Endothelial cell of umbilical vein (primary cell): Measurements from ENCODE around the gene MDGA2. TPM values are rescaled to one million over a fixed set of nuclear protein-coding genes. Genes with fewer than 3 reads are reported as not detected.

Source experiments
- BruUV-seq: library from RNA; stranded (reverse); fragments of 400-500 nt; replicated peaks from 2 replicates; lab custom pipeline; 2021; lab: Mats Ljungman, UMichigan
- CTCF ChIA-PET: fragments of 300-600, 350-600 bp; sonication (Branson Sonifier 250); formaldehyde crosslinking; loops from one replicate; lab custom pipeline; 2021; ENCODE audit warnings: antibody characterized with exemption, inconsistent platforms; lab: Charles Lee
- POLR2A ChIA-PET: fragments of 300-600, 350-600 bp; sonication (Branson Sonifier 250); formaldehyde crosslinking; loops from one replicate; lab custom pipeline; 2021; ENCODE audit warnings: antibody characterized with exemption, inconsistent platforms; lab: Charles Lee
- DNase-seq: peaks from one replicate; pipeline ENCODE4 v3.0.0-alpha.2; 2011; ENCODE audit warnings: low read depth, low spot score
- FAIRE-seq: peaks from 2 replicates; lab custom pipeline; 2011; peaks lifted over from hg19 to GRCh38; lab: Jason Lieb, UNC
- H2AFZ ChIP-seq: 2 replicates; pipeline ENCODE4 v1.6.0; 2012; ENCODE audit warnings: low read depth, low read length, control low read depth, inconsistent platforms
- H3K27ac ChIP-seq: 2 replicates; pipeline ENCODE4 v1.5.1; 2011; ENCODE audit warnings: low read depth, mild to moderate bottlenecking, control low read depth, low read length, moderate library complexity; ENCODE audit not compliant: insufficient read depth
- H3K27me3 ChIP-seq, 2 experiments: 2 replicates each; pipeline versions ENCODE4 v1.6.0 to v1.6.1; 2011; ENCODE audit warnings: low read length in 2 of 2, mixed read lengths in 1 of 2; ENCODE audit not compliant: control insufficient read depth in 2 of 2, insufficient read depth in 2 of 2
- H3K36me3 ChIP-seq, 2 experiments: 2 replicates in 1 of 2; 3 replicates in 1 of 2; pipeline ENCODE4 v1.5.1; 2011; ENCODE audit warnings: low read length in 2 of 2, mild to moderate bottlenecking in 1 of 2, moderate library complexity in 1 of 2; ENCODE audit not compliant: control insufficient read depth in 2 of 2, insufficient read depth in 2 of 2; ENCODE audit errors: extremely low read depth in 1 of 2
- H3K4me1 ChIP-seq: 3 replicates; pipeline ENCODE4 v1.5.1; 2011; ENCODE audit warnings: mild to moderate bottlenecking, low read length; ENCODE audit not compliant: control insufficient read depth, insufficient read depth; ENCODE audit errors: extremely low read depth
- H3K4me2 ChIP-seq: 2 replicates; pipeline ENCODE4 v1.6.1; 2011; ENCODE audit warnings: low read length, control low read depth, mixed read lengths; ENCODE audit not compliant: insufficient read depth
- H3K4me3 ChIP-seq, 3 experiments: fragments of 200-600 bp in 1 of 3; sonication (generic), shearing (Covaris generic) in 1 of 3; replicated peaks in 1 of 3; 2 replicates each; pipeline ENCODE4 v1.5.1; 2011 to 2016; ENCODE audit warnings: control low read depth in 3 of 3, low read length in 3 of 3, mild to moderate bottlenecking in 2 of 3, inconsistent platforms in 1 of 3, low read depth in 1 of 3, moderate library complexity in 1 of 3; ENCODE audit not compliant: insufficient read depth in 1 of 3
- H3K79me2 ChIP-seq: 2 replicates; pipeline ENCODE4 v1.6.0; 2012; ENCODE audit warnings: low read length, inconsistent platforms; ENCODE audit not compliant: control insufficient read depth, insufficient read depth
- H3K9ac ChIP-seq: replicated peaks from 2 replicates; pipeline ENCODE3; 2011; ENCODE audit warnings: low read length, control low read depth; ENCODE audit not compliant: insufficient read depth; ENCODE audit errors: extremely low read depth
- H3K9me1 ChIP-seq: replicated peaks from 3 replicates; pipeline ENCODE4 v1.6.0; 2011; ENCODE audit warnings: mild to moderate bottlenecking, low read length; ENCODE audit not compliant: control insufficient read depth, insufficient read depth; ENCODE audit errors: extremely low read depth
- H3K9me3 ChIP-seq: replicated peaks from 2 replicates; pipeline ENCODE4 v1.5.1; 2012; ENCODE audit warnings: low read length, inconsistent platforms; ENCODE audit not compliant: control insufficient read depth, insufficient read depth
- H4K20me1 ChIP-seq: replicated peaks from 2 replicates; pipeline ENCODE3; 2011; ENCODE audit warnings: mild to moderate bottlenecking, low read length; ENCODE audit not compliant: control insufficient read depth, insufficient read depth; ENCODE audit errors: extremely low read depth
- EZH2 ChIP-seq: IDR thresholded peaks from 2 replicates; pipeline ENCODE4 v1.6.1; 2012; ENCODE audit warnings: borderline replicate concordance, low read depth, mild to moderate bottlenecking, moderate library complexity, low read length, inconsistent platforms; ENCODE audit not compliant: severe bottlenecking
- FOS ChIP-seq: IDR thresholded peaks from 2 replicates; pipeline ENCODE4 v1.6.1; 2011; ENCODE audit warnings: mild to moderate bottlenecking, low read length, moderate library complexity, borderline replicate concordance; ENCODE audit not compliant: insufficient read depth
- GATA2 ChIP-seq: IDR thresholded peaks from 2 replicates; pipeline ENCODE4 v1.7.0; 2011; ENCODE audit warnings: low read depth, mild to moderate bottlenecking, moderate library complexity, mixed read lengths, low read length; ENCODE audit not compliant: insufficient read length, insufficient read depth
- JUN ChIP-seq: IDR thresholded peaks from 2 replicates; pipeline ENCODE4 v1.6.1; 2011; ENCODE audit warnings: borderline replicate concordance, low read depth; ENCODE audit not compliant: insufficient read length, insufficient read depth
- MAX ChIP-seq: IDR thresholded peaks from 2 replicates; pipeline ENCODE4 v1.6.1; 2011; ENCODE audit not compliant: insufficient read depth, insufficient read length
- MYC ChIP-seq: IDR thresholded peaks from one replicate; pipeline ENCODE4 v1.6.1; 2011; ENCODE audit warnings: mild to moderate bottlenecking, low read depth, low read length
- dilution Hi-C: fragments of 300-500 bp; cut with MboI; formaldehyde crosslinking; loops from one replicate; pipeline ENCODE4 v1.15.0; 2019; ENCODE audit warnings: low sequenced_read_pairs; ENCODE audit not compliant: extremely low pct_ligation_motif_present
- intact Hi-C: fragments of 100-400 bp; cut with micrococcal nuclease; formaldehyde crosslinking; loops from one replicate; pipeline ENCODE4 v1.10.0; 2022
- polyA plus RNA-seq, 4 experiments: library from polyadenylated mRNA; depleted of rRNA in 3 of 4; stranded (reverse) in 3 of 4; unstranded in 1 of 4; fragments of >200 nt; gene quantifications; 2 replicates each; pipeline versions ENCODE4 v1.2.1 to v1.2.3, GENCODE V29; 2011 to 2012; ENCODE audit warnings: missing spikeins in 1 of 4
- total RNA-seq: library from RNA; stranded (reverse); gene quantifications from 2 replicates; pipeline ENCODE4 v1.2.3, GENCODE V29; 2021
- TF ChIP-seq, protein P1 (sequence below), 2 donors: IDR thresholded peaks; 1 replicate in 1 of 2; 2 replicates in 1 of 2; pipeline ENCODE4 v1.5.1; 2011; ENCODE audit warnings: low read length in 2 of 2, mild to moderate bottlenecking in 2 of 2, moderate library complexity in 2 of 2, control low read depth in 1 of 2, inconsistent platforms in 1 of 2, low read depth in 1 of 2; ENCODE audit not compliant: insufficient read depth in 1 of 2; ENCODE audit errors: extremely low read depth in 1 of 2

The MDGA2 gene
- total and polyA plus RNA-seq, 2 donors (not counting 3 experiments of a cell fraction or from before 2014, with no cell fraction given): not detected

- FAIRE-seq (no peak), DNase-seq (no peak)
- Histone ChIP-seq H3K9ac (no peak overlapping the region), H3K4me2 (no peak overlapping the region), H3K27me3 (no peaks in the 10 kb centered on the region), H3K9me1 (no peaks in the 10 kb centered on the region), H3K4me3 (no peak overlapping the region), H3K27ac (no peak overlapping the region), H3K4me1 (no peaks in the 10 kb centered on the region), H3K9me3 (no peaks in the 10 kb centered on the region), H4K20me1 (no peaks in the 10 kb centered on the region), H3K79me2 (no peaks in the 10 kb centered on the region), H2AFZ (no peak overlapping the region), H3K36me3 (no peaks in the 10 kb centered on the region)
- BruUV-seq: no TSS peak
- CTCF ChIA-PET: no interaction called here
- TF ChIP-seq MYC (no peak), FOS (no peak), GATA2 (no peak), MAX (no peak), EZH2 (no peak), JUN (no peak)
- TF ChIP-seq, protein P1, sequence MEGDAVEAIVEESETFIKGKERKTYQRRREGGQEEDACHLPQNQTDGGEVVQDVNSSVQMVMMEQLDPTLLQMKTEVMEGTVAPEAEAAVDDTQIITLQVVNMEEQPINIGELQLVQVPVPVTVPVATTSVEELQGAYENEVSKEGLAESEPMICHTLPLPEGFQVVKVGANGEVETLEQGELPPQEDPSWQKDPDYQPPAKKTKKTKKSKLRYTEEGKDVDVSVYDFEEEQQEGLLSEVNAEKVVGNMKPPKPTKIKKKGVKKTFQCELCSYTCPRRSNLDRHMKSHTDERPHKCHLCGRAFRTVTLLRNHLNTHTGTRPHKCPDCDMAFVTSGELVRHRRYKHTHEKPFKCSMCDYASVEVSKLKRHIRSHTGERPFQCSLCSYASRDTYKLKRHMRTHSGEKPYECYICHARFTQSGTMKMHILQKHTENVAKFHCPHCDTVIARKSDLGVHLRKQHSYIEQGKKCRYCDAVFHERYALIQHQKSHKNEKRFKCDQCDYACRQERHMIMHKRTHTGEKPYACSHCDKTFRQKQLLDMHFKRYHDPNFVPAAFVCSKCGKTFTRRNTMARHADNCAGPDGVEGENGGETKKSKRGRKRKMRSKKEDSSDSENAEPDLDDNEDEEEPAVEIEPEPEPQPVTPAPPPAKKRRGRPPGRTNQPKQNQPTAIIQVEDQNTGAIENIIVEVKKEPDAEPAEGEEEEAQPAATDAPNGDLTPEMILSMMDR (IDR thresholded peaks at IDR 0.05; ENCODE audit: extremely low read depth in 1 of 2, insufficient read depth in 1 of 2, low read depth in 1 of 2, low read length in 2 of 2): no peak
- intact Hi-C loops (no loop called here), dilution Hi-C loops (no loop called here)
- POLR2A ChIA-PET: no interaction called here
Observed at GRCh38 chr14:47490766-47491165, 184.6 kb downstream of the MDGA2 start.
